Esophagus muscularis mucosa (tissue), 3 donors: ENCODE results near the gene C1QB.

Experiments
- POLR2AphosphoS5 ChIP-seq, 2 donors: sonication (generic); formaldehyde crosslinking; IDR thresholded peaks; one replicate each; pipeline ENCODE4 v1.6.1; 2017; ENCODE audit warnings: antibody characterized with exemption in 2 of 2
- TF ChIP-seq, protein P1 (sequence below), 3 experiments: fragments of 200-600 bp in 2 of 3; fragments of 450-650 bp in 1 of 3; sonication (generic) in 2 of 3; IDR thresholded peaks; one replicate each; pipeline ENCODE4 v1.5.1; 2017 to 2019; ENCODE audit warnings: antibody characterized with exemption in 3 of 3, mild to moderate bottlenecking in 2 of 3, moderate library complexity in 1 of 3

DNA sequence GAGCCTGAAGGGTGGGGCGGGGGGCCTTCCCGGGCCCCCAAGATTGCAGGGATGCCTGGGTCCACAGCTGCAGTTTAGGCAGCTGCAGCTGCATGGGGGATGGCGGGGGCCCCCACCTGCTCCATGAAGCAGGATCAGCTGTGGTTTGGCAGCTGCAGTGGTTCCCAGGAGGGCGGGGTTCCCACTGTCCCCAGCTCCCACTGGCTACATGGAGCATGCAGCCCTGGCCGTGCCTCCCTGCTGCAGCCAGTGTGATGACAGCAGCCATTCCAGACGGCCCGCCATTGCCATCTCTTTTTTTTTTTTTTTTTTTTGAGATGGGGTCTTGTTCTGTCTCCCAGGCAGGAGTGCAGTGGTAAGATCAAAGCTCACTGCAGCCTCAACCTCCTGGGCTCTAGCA lies 17.6 kb upstream of the C1QB start:
- TF ChIP-seq POLR2AphosphoS5 (IDR thresholded peaks at IDR 0.05): no peak
- TF ChIP-seq, protein P1, sequence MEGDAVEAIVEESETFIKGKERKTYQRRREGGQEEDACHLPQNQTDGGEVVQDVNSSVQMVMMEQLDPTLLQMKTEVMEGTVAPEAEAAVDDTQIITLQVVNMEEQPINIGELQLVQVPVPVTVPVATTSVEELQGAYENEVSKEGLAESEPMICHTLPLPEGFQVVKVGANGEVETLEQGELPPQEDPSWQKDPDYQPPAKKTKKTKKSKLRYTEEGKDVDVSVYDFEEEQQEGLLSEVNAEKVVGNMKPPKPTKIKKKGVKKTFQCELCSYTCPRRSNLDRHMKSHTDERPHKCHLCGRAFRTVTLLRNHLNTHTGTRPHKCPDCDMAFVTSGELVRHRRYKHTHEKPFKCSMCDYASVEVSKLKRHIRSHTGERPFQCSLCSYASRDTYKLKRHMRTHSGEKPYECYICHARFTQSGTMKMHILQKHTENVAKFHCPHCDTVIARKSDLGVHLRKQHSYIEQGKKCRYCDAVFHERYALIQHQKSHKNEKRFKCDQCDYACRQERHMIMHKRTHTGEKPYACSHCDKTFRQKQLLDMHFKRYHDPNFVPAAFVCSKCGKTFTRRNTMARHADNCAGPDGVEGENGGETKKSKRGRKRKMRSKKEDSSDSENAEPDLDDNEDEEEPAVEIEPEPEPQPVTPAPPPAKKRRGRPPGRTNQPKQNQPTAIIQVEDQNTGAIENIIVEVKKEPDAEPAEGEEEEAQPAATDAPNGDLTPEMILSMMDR (IDR thresholded peaks at IDR 0.05): no peak
